H9 (cell line): Measurements from ENCODE around the gene RAB4B. TPM values are rescaled to one million over a fixed set of nuclear protein-coding genes. Genes with fewer than 3 reads are reported as not detected.
A peak's percentile ranks its signal among the peaks of the same experiment; 100 is the strongest.

Experiments used
- DNase-seq: peaks from one replicate; pipeline ENCODE4 v3.0.0-alpha.2; 2017
- H2AFZ ChIP-seq: one replicate; pipeline ENCODE4 v1.6.1; 2013; ENCODE audit warnings: mild to moderate bottlenecking, low read length, control low read depth, moderate library complexity
- H2AK5ac ChIP-seq: 2 replicates; pipeline ENCODE4 v1.6.1; 2013; ENCODE audit warnings: low read length, control low read depth, mixed read lengths; ENCODE audit not compliant: insufficient read length
- H2BK120ac ChIP-seq: one replicate; pipeline ENCODE4 v1.6.1; 2013; ENCODE audit warnings: low read depth, mild to moderate bottlenecking, low read length, control low read depth, inconsistent platforms; ENCODE audit not compliant: poor library complexity, severe bottlenecking
- H2BK12ac ChIP-seq: 2 replicates; pipeline ENCODE4 v1.6.1; 2013; ENCODE audit warnings: low read length, control low read depth, mixed read lengths, low read depth; ENCODE audit not compliant: insufficient read length
- H2BK15ac ChIP-seq: 2 replicates; pipeline ENCODE4 v1.6.1; 2013; ENCODE audit warnings: low read depth, low read length, control low read depth
- H2BK20ac ChIP-seq: one replicate; pipeline ENCODE4 v1.6.1; 2013; ENCODE audit warnings: low read depth, mild to moderate bottlenecking, low read length, control low read depth, inconsistent platforms; ENCODE audit not compliant: poor library complexity, severe bottlenecking
- H2BK5ac ChIP-seq: 2 replicates; pipeline ENCODE4 v1.6.1; 2013; ENCODE audit warnings: low read length, control low read depth, mixed read lengths; ENCODE audit not compliant: insufficient read length
- H3K14ac ChIP-seq: 2 replicates; pipeline ENCODE4 v1.6.1; 2013; ENCODE audit warnings: low read length, control low read depth; ENCODE audit not compliant: insufficient read depth
- H3K18ac ChIP-seq: 2 replicates; pipeline ENCODE4 v1.6.1; 2013; ENCODE audit warnings: low read depth, mild to moderate bottlenecking, mixed read lengths, low read length, control low read depth; ENCODE audit not compliant: insufficient read length
- H3K23ac ChIP-seq: 2 replicates; pipeline ENCODE4 v1.6.1; 2013; ENCODE audit warnings: low read length, control low read depth, mixed read lengths, low read depth; ENCODE audit not compliant: insufficient read length
- H3K23me2 ChIP-seq: 2 replicates; pipeline ENCODE4 v1.6.1; 2013; ENCODE audit warnings: low read depth, mild to moderate bottlenecking, mixed read lengths, low read length, control low read depth; ENCODE audit not compliant: insufficient read length, poor library complexity, severe bottlenecking
- H3K27ac ChIP-seq: 2 replicates; pipeline ENCODE4 v1.5.1; 2013; ENCODE audit warnings: low read length, control low read depth, mixed read lengths, low read depth; ENCODE audit not compliant: insufficient read length
- H3K27me3 ChIP-seq: 2 replicates; pipeline ENCODE4 v1.6.1; 2013; ENCODE audit warnings: low read length, control low read depth, inconsistent platforms; ENCODE audit not compliant: insufficient read depth
- H3K4ac ChIP-seq: 2 replicates; pipeline ENCODE4 v1.6.1; 2013; ENCODE audit warnings: low read depth, mild to moderate bottlenecking, control low read depth, inconsistent platforms, low read length, moderate library complexity
- H3K4me1 ChIP-seq: 2 replicates; pipeline ENCODE4 v1.6.1; 2013; ENCODE audit warnings: low read length, control low read depth, inconsistent platforms; ENCODE audit not compliant: insufficient read depth
- H3K4me2 ChIP-seq: 2 replicates; pipeline ENCODE4 v1.6.1; 2013; ENCODE audit warnings: low read length, control low read depth, mixed read lengths; ENCODE audit not compliant: insufficient read length, insufficient read depth
- H3K56ac ChIP-seq: 2 replicates; pipeline ENCODE4 v1.6.1; 2013; ENCODE audit warnings: low read depth, mild to moderate bottlenecking, mixed read lengths, low read length, control low read depth; ENCODE audit not compliant: insufficient read length
- H3K79me1 ChIP-seq: 2 replicates; pipeline ENCODE4 v1.6.1; 2013; ENCODE audit warnings: low read depth, mild to moderate bottlenecking, moderate library complexity, low read length, control low read depth, inconsistent platforms; ENCODE audit not compliant: insufficient read depth, poor library complexity, severe bottlenecking
- H3K79me2 ChIP-seq: 2 replicates; pipeline ENCODE4 v1.6.1; 2013; ENCODE audit warnings: low read length, control low read depth, inconsistent platforms; ENCODE audit not compliant: insufficient read depth
- H3K9ac ChIP-seq: 2 replicates; pipeline ENCODE4 v1.6.1; 2013; ENCODE audit warnings: low read length, control low read depth, mixed read lengths; ENCODE audit not compliant: insufficient read length; ENCODE audit errors: extremely low read depth
- H3K9me3 ChIP-seq: one replicate; pipeline ENCODE4 v1.6.1; 2013; ENCODE audit warnings: low read depth, low read length, inconsistent platforms; ENCODE audit not compliant: control insufficient read depth
- H3T11ph ChIP-seq: one replicate; pipeline ENCODE4 v1.6.1; 2013; ENCODE audit warnings: mild to moderate bottlenecking, low read length, control low read depth, inconsistent platforms
- H4K20me1 ChIP-seq: one replicate; pipeline ENCODE4 v1.6.1; 2013; ENCODE audit not compliant: control insufficient read depth, insufficient read length, insufficient read depth
- H4K5ac ChIP-seq: 2 replicates; pipeline ENCODE4 v1.6.1; 2013; ENCODE audit warnings: low read depth, mild to moderate bottlenecking, mixed read lengths, low read length, control low read depth; ENCODE audit not compliant: insufficient read length
- H4K8ac ChIP-seq: replicated peaks from 2 replicates; pipeline ENCODE4 v1.6.1; 2013; ENCODE audit warnings: low read length, control low read depth, mixed read lengths, low read depth; ENCODE audit not compliant: insufficient read length
- H4K91ac ChIP-seq: 2 replicates; pipeline ENCODE4 v1.6.1; 2013; ENCODE audit warnings: low read depth, mild to moderate bottlenecking, moderate library complexity, mixed read lengths, low read length, control low read depth; ENCODE audit not compliant: insufficient read length
- H3K27ac Mint-ChIP-seq, 3 experiments: 2 replicates in 2 of 3; 3 replicates in 1 of 3; pipeline ENCODE4 v1.8.0; 2020 to 2021; ENCODE audit warnings: mixed read lengths in 3 of 3, mild to moderate bottlenecking in 1 of 3, moderate library complexity in 1 of 3
- H3K27me3 Mint-ChIP-seq: 2 replicates; pipeline ENCODE4 v1.8.0; 2021; ENCODE audit warnings: low read depth, mild to moderate bottlenecking, moderate library complexity, mixed read lengths
- H3K36me3 Mint-ChIP-seq, 3 experiments: 2 replicates in 2 of 3; 3 replicates in 1 of 3; pipeline ENCODE4 v1.8.0; 2020 to 2021; ENCODE audit warnings: low read depth in 3 of 3, mixed read lengths in 3 of 3; ENCODE audit not compliant: insufficient read depth in 1 of 3
- H3K4me1 Mint-ChIP-seq, 2 experiments: 2 replicates each; pipeline ENCODE4 v1.8.0; 2020; ENCODE audit warnings: mixed read lengths in 2 of 2
- H3K4me3 Mint-ChIP-seq, 2 experiments: 2 replicates in 1 of 2; 3 replicates in 1 of 2; pipeline ENCODE4 v1.8.0; 2020 to 2021; ENCODE audit warnings: mild to moderate bottlenecking in 2 of 2, mixed read lengths in 2 of 2, moderate library complexity in 1 of 2
- H3K9me3 Mint-ChIP-seq, 2 experiments: 2 replicates in 1 of 2; 3 replicates in 1 of 2; pipeline ENCODE4 v1.8.0; 2020; ENCODE audit warnings: mild to moderate bottlenecking in 2 of 2, mixed read lengths in 2 of 2, moderate library complexity in 1 of 2
- WGBS: extraction: QIAGEN DNeasy Blood & Tissue Kit; methylation state at CpG from one replicate; pipeline ENCODE4 v1.1.7; 2013; ENCODE audit warnings: missing lambda C conversion rate, low lambda C conversion rate, mixed read lengths; ENCODE audit not compliant: insufficient read length; ENCODE audit errors: extremely low coverage; 5-methylcytosine and 5-hydroxymethylcytosine counted together
- total RNA-seq: library from RNA; stranded (reverse); gene quantifications from 2 replicates; pipeline ENCODE4 v1.2.1, GENCODE V29; 2021
- TF ChIP-seq, protein P1 (sequence below): fragments of 200-600 bp; sonication (generic); conservative IDR thresholded peaks from 3 replicates; pipeline ENCODE4 v1.8.0; 2021; ENCODE audit warnings: antibody characterized with exemption, mild to moderate bottlenecking

RAB4B gene
- total RNA-seq, 1 experiment from 2014 or later: 26.8 TPM

DNA sequence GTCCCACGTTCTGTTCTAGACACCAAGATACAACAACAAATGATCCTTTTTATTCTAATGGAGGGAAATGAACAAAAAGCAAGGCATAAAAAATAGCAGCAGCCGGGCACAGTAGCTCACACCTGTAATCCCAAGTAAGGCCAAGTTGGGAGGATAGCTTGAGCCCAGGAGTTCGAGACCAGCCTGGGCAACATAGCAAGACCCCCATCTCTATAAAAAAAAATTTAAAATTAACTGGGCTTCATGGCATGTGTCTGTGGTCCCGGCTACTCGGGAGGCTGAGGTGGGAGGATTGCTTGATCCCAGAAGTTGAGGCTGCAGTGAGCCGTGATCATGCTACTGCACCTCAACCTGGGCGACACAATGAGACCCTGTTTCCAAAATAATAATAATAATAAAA, 1.7 kb upstream of the RAB4B start:
- no peak overlapping the region for H2AFZ ChIP-seq
- H2BK5ac ChIP-seq: no peak overlapping the region
- peaks cover 23 to 33% of the 10 kb centered on the region in 2 experiments for H3K4me1 Mint-ChIP-seq
- H3K27ac ChIP-seq: no peak overlapping the region
- H3K4me2 ChIP-seq: peak overlapping the region; percentile 80
- H3K27me3 ChIP-seq: no peaks in the 10 kb centered on the region
- H2AK5ac ChIP-seq: no peak overlapping the region
- no CpG with 5 or more reads among the region's 7 CpGs for WGBS
- H3K23ac ChIP-seq: no peak overlapping the region
- no peak overlapping the region for H4K8ac ChIP-seq
- no peak overlapping the region for H4K91ac ChIP-seq
- H3K18ac ChIP-seq: no peak overlapping the region
- H3K4me3 Mint-ChIP-seq: peak overlapping the region in 1 of 2 experiments; percentile 55; a peak in 1 of 5 replicates
- H3K27me3 Mint-ChIP-seq: no peaks in the 10 kb centered on the region
- no peak overlapping the region for H2BK15ac ChIP-seq
- no peak overlapping the region for H3K9ac ChIP-seq
- H4K20me1 ChIP-seq: no peaks in the 10 kb centered on the region
- no peak overlapping the region for H3K56ac ChIP-seq
- no peak overlapping the region for H3K14ac ChIP-seq
- H3K4me1 ChIP-seq: 0 out of 2 replicates have a peak, but pooled peaks cover 2% of the 10 kb centered on the region
- H3K23me2 ChIP-seq: peaks cover 4% of the 10 kb centered on the region
- H3K9me3 ChIP-seq: no peaks in the 10 kb centered on the region
- H3T11ph ChIP-seq: no peak overlapping the region
- no peak overlapping the region for H3K4ac ChIP-seq
- no peak for DNase-seq
- peaks cover 0 to 2% of the 10 kb centered on the region in 2 experiments; a peak in 3 of 5 replicates for H3K9me3 Mint-ChIP-seq
- TF ChIP-seq, protein P1, sequence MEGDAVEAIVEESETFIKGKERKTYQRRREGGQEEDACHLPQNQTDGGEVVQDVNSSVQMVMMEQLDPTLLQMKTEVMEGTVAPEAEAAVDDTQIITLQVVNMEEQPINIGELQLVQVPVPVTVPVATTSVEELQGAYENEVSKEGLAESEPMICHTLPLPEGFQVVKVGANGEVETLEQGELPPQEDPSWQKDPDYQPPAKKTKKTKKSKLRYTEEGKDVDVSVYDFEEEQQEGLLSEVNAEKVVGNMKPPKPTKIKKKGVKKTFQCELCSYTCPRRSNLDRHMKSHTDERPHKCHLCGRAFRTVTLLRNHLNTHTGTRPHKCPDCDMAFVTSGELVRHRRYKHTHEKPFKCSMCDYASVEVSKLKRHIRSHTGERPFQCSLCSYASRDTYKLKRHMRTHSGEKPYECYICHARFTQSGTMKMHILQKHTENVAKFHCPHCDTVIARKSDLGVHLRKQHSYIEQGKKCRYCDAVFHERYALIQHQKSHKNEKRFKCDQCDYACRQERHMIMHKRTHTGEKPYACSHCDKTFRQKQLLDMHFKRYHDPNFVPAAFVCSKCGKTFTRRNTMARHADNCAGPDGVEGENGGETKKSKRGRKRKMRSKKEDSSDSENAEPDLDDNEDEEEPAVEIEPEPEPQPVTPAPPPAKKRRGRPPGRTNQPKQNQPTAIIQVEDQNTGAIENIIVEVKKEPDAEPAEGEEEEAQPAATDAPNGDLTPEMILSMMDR: no peak
- H2BK12ac ChIP-seq: no peak overlapping the region
- no peak overlapping the region for H4K5ac ChIP-seq
- no peaks in the 10 kb centered on the region for H3K79me1 ChIP-seq
- H2BK120ac ChIP-seq: no peak overlapping the region
- H3K79me2 ChIP-seq: no peaks in the 10 kb centered on the region
- peak overlapping the region in 2 of 3 experiments; percentile 68 to 100; a peak in 2 of 7 replicates for H3K27ac Mint-ChIP-seq
- H2BK20ac ChIP-seq: no peak overlapping the region
- peaks cover 3 to 6% (median 4%) of the 10 kb centered on the region in 3 experiments; a peak in 5 of 7 replicates for H3K36me3 Mint-ChIP-seq
